ENCODE data around the gene RNF13.

DNA sequence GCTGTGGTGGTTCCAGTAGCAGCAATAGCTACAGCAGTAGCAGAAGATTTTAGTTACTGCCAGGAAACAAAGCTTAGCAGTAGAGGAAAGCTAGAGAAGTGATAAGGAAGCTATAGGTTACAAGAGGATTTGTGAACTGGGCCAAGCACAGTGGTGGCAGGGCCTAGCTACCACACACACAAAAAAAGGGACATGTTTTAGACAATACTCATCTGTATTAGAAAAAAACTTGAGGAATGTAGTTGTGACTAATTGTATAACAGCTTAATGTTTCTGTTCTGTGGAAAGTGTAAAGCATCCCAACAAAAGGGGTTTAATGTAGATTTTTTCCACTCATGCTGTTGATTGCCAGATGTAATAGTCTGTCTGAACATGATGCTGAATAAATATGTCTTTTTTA lies 187.6 kb downstream of the RNF13 start:
- no peak for TF ChIP-seq TAF1 (IDR thresholded peaks at IDR 0.05; ENCODE audit: borderline replicate concordance, insufficient read depth, low read length)
- TF ChIP-seq, protein P1, sequence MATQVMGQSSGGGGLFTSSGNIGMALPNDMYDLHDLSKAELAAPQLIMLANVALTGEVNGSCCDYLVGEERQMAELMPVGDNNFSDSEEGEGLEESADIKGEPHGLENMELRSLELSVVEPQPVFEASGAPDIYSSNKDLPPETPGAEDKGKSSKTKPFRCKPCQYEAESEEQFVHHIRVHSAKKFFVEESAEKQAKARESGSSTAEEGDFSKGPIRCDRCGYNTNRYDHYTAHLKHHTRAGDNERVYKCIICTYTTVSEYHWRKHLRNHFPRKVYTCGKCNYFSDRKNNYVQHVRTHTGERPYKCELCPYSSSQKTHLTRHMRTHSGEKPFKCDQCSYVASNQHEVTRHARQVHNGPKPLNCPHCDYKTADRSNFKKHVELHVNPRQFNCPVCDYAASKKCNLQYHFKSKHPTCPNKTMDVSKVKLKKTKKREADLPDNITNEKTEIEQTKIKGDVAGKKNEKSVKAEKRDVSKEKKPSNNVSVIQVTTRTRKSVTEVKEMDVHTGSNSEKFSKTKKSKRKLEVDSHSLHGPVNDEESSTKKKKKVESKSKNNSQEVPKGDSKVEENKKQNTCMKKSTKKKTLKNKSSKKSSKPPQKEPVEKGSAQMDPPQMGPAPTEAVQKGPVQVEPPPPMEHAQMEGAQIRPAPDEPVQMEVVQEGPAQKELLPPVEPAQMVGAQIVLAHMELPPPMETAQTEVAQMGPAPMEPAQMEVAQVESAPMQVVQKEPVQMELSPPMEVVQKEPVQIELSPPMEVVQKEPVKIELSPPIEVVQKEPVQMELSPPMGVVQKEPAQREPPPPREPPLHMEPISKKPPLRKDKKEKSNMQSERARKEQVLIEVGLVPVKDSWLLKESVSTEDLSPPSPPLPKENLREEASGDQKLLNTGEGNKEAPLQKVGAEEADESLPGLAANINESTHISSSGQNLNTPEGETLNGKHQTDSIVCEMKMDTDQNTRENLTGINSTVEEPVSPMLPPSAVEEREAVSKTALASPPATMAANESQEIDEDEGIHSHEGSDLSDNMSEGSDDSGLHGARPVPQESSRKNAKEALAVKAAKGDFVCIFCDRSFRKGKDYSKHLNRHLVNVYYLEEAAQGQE (IDR thresholded peaks at IDR 0.05; ENCODE audit: insufficient read depth in 1 of 2, low read depth in 2 of 2, low read length in 2 of 2), result no peak
- no peak for TF ChIP-seq POLR2AphosphoS5 (IDR thresholded peaks at IDR 0.05; ENCODE audit: low read depth, low read length)
- no peak for TF ChIP-seq SIN3A (IDR thresholded peaks at IDR 0.05; ENCODE audit: borderline replicate concordance, insufficient read depth, low read length)
- TF ChIP-seq FOXP2 (optimal IDR thresholded peaks at IDR 0.05; ENCODE audit: borderline replicate concordance, extremely low read depth, extremely low read length, insufficient read depth), result no peak
